ENCODE data around the gene CYTH3. TPM values are rescaled to one million over a fixed set of nuclear protein-coding genes. Genes with fewer than 3 reads are reported as not detected.

Gene CYTH3
- total RNA-seq, 1 donor = 89.4 TPM

DNA sequence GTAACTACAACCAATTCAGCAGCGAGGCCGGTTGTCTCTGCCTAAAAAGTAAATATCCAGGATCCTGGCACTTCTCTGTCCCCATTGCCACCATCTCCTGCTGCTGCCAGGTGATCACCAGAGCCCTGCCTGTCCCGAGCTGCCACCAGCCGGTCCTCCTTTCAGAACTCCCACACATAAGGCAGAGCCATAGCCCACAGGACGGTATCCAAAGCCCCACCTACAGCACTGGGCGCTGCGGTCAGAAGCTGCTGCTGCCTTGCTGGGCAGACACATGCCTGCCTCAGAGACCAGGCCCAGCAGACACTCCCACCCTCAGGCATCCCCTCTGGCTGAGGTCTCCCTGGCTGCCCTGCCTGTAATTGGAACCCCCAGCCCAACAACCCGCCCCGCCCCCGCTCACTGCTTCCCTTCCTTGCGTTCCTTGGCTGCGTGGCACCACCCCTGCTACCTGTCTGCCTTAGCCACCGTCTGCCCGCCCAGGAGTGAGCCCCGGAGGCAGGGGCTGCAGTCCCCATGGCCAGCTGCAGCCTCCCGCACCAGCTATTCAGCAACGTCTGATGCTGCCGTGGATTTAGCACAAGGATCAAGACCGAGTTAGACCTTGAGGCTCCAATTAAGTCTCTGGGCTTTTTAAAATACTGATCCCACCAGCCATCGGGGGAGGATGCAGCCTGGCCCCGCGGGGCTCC lies 100.7 kb downstream of the CYTH3 start:
- no peak overlapping the region for H3K4me3 ChIP-seq (ENCODE audit: insufficient read depth, low read length)
- peaks cover 38% of the 10 kb centered on the region for H3K36me3 ChIP-seq (ENCODE audit: insufficient read depth, low read length)
- no peak overlapping the region for H3K4me2 ChIP-seq (ENCODE audit: insufficient read depth, low read length)
- H3K9me3 ChIP-seq (ENCODE audit: low read depth, low read length) = no peaks in the 10 kb centered on the region
- H3K27me3 ChIP-seq (ENCODE audit: insufficient read depth, low read length) = no peaks in the 10 kb centered on the region
- no peak overlapping the region for H2AFZ ChIP-seq (ENCODE audit: low read length)
- peaks cover 6% of the 10 kb centered on the region for H4K20me1 ChIP-seq (ENCODE audit: insufficient read depth, low read length)
- H3K4me1 ChIP-seq (ENCODE audit: insufficient read depth, low read length) = peaks cover 10% of the 10 kb centered on the region
- DNase-seq (ENCODE audit: insufficient read length, low spot score, missing footprints) = peak; percentile 54
- H3K79me2 ChIP-seq (ENCODE audit: insufficient read depth, low read length) = no peaks in the 10 kb centered on the region
- no peak overlapping the region for H3K27ac ChIP-seq (ENCODE audit: low read depth, low read length)
- TF ChIP-seq, protein P1, sequence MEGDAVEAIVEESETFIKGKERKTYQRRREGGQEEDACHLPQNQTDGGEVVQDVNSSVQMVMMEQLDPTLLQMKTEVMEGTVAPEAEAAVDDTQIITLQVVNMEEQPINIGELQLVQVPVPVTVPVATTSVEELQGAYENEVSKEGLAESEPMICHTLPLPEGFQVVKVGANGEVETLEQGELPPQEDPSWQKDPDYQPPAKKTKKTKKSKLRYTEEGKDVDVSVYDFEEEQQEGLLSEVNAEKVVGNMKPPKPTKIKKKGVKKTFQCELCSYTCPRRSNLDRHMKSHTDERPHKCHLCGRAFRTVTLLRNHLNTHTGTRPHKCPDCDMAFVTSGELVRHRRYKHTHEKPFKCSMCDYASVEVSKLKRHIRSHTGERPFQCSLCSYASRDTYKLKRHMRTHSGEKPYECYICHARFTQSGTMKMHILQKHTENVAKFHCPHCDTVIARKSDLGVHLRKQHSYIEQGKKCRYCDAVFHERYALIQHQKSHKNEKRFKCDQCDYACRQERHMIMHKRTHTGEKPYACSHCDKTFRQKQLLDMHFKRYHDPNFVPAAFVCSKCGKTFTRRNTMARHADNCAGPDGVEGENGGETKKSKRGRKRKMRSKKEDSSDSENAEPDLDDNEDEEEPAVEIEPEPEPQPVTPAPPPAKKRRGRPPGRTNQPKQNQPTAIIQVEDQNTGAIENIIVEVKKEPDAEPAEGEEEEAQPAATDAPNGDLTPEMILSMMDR (IDR thresholded peaks at IDR 0.05; ENCODE audit: extremely low read depth, low read depth, low read length) = no peak

DNA sequence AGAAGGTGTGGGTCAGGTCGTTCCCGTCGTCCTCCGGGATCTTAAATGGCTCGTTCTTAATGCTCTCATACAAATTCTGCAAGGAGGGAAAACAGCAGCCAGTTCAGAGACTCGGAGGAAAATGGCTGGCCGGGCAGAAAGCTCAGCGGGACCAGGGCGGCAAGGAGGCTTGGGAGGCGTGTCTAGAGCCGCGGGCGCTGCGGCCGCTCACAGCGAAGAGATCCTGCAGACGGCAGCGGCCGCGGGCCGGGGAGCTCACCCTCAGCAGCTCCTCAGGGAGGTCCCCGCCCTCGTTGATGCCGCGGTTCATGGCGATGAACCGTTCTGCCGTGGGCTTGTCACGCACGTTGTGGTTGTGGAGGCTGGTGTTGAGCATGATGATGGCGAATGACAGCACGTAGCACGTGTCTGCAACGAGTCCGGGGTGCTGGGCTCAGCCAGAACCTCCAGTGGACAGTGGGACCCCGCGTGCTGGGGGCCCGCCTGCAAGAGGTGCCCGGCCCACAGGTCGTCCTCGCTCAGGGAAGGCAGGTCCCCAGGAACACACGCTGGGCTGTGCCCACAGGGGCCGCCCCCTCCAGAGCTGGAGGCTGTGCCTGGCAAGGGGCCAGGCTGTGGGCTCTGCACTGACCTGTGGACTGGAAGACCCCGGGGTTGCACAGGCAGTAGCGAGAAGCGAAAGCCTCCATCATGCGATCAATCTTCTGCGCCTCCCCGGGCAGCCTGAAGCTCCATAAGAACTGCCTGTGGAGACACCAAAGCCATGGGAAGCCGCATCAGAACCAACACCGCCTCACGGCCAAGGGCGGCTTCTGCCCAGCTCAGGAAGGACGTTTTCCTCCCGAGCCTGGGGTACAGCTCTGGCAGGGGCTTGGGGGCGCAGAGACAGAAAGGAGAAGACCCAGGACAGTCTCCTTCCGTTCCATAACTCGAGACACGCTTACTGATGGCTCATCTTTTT lies 101.6 kb downstream of the CYTH3 start:
- TF ChIP-seq, protein P1 (IDR thresholded peaks at IDR 0.05; ENCODE audit: extremely low read depth, low read depth, low read length) = no peak
- H2AFZ ChIP-seq (ENCODE audit: low read length) = no peak overlapping the region
- H3K9me3 ChIP-seq (ENCODE audit: low read depth, low read length) = no peaks in the 10 kb centered on the region
- H3K27ac ChIP-seq (ENCODE audit: low read depth, low read length) = no peak overlapping the region
- no peaks in the 10 kb centered on the region for H3K79me2 ChIP-seq (ENCODE audit: insufficient read depth, low read length)
- no peak overlapping the region for H3K4me3 ChIP-seq (ENCODE audit: insufficient read depth, low read length)
- peaks cover 6% of the 10 kb centered on the region for H4K20me1 ChIP-seq (ENCODE audit: insufficient read depth, low read length)
- H3K4me2 ChIP-seq (ENCODE audit: insufficient read depth, low read length) = no peak overlapping the region
- H3K27me3 ChIP-seq (ENCODE audit: insufficient read depth, low read length) = no peaks in the 10 kb centered on the region
- H3K36me3 ChIP-seq (ENCODE audit: insufficient read depth, low read length) = peaks cover 34% of the 10 kb centered on the region
- DNase-seq (ENCODE audit: insufficient read length, low spot score, missing footprints) = peak; percentile 30
- peaks cover 4% of the 10 kb centered on the region for H3K4me1 ChIP-seq (ENCODE audit: insufficient read depth, low read length)

DNA sequence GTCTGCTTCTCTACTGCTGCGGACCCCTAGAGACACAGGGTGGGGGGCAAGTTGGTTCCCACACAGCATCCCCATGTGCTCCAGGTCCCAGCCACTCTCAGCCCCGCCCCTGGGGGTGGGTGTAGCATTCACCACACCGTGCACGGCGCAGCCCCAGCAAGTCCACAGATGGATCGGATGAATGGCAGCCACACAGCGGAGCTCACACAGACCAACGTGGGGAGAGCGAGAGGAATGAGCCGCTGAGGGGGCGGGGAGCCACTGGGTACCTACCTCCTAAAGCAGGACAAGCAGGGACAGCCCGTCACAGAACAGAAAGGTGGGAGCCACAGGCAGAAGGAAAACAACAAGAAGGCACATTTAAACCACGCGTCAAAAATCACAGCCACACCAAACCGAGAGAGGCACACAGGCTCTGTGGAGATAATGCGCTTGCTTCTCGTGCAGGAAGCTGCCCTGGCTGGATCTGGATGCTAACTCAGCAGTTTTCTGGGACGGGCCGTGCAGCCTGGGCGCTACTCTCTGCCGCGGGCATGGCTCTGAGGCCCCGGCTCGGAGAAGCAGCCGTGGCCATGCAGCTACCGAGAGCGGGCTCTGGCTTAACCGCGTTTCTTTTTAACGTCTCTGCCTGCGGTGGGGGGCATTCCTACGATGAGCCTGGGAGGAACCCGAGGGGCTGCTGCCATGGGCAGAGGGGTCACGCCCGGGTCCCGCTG lies 102.5 kb downstream of the CYTH3 start:
- H4K20me1 ChIP-seq (ENCODE audit: insufficient read depth, low read length) = peaks cover 6% of the 10 kb centered on the region
- H3K9me3 ChIP-seq (ENCODE audit: low read depth, low read length) = no peaks in the 10 kb centered on the region
- peak; percentile 68 for DNase-seq (ENCODE audit: insufficient read length, low spot score, missing footprints)
- no peaks in the 10 kb centered on the region for H3K79me2 ChIP-seq (ENCODE audit: insufficient read depth, low read length)
- H3K27ac ChIP-seq (ENCODE audit: low read depth, low read length) = no peak overlapping the region
- peaks cover 30% of the 10 kb centered on the region for H3K36me3 ChIP-seq (ENCODE audit: insufficient read depth, low read length)
- no peaks in the 10 kb centered on the region for H3K27me3 ChIP-seq (ENCODE audit: insufficient read depth, low read length)
- no peaks in the 10 kb centered on the region for H3K4me1 ChIP-seq (ENCODE audit: insufficient read depth, low read length)
- no peak overlapping the region for H2AFZ ChIP-seq (ENCODE audit: low read length)
- TF ChIP-seq, protein P1 (IDR thresholded peaks at IDR 0.05; ENCODE audit: extremely low read depth, low read depth, low read length) = no peak
- no peak overlapping the region for H3K4me3 ChIP-seq (ENCODE audit: insufficient read depth, low read length)
- no peak overlapping the region for H3K4me2 ChIP-seq (ENCODE audit: insufficient read depth, low read length)

All from osteoblast (primary cell).